Activated CD8-positive, alpha-beta T cell treated with anti-CD3 and anti-CD28 coated beads for 36 hours (primary cell): ENCODE results near the gene VPS13C. TPM values are rescaled to one million over a fixed set of nuclear protein-coding genes. Genes with fewer than 3 reads are reported as not detected.
A peak's percentile ranks its signal among the peaks of the same experiment; 100 is the strongest.

Experiments used
- ATAC-seq: fragments of 200-7000 bp; cut with Tn5 transposase; one replicate; pipeline ENCODE4 v1.10.0; 2021; ENCODE audit warnings: mild to moderate bottlenecking, moderate library complexity
- CTCF ChIA-PET: fragments of 350-600 bp; sonication (Branson Sonifier 250); formaldehyde crosslinking; loops from one replicate; lab custom pipeline; 2021; ENCODE audit warnings: antibody characterized with exemption; lab: Charles Lee
- POLR2A ChIA-PET: fragments of 350-600 bp; sonication (Branson Sonifier 250); formaldehyde crosslinking; loops from one replicate; lab custom pipeline; 2021; ENCODE audit warnings: antibody characterized with exemption; lab: Charles Lee
- DNase-seq: peaks from one replicate; pipeline ENCODE4 v3.0.0-alpha.2; 2020
- H3K27ac Mint-ChIP-seq: one replicate; pipeline ENCODE4 v1.8.0; 2021; ENCODE audit warnings: mild to moderate bottlenecking, mixed read lengths
- H3K27me3 Mint-ChIP-seq: one replicate; pipeline ENCODE4 v1.8.0; 2021; ENCODE audit warnings: mixed read lengths
- H3K36me3 Mint-ChIP-seq: one replicate; pipeline ENCODE4 v1.8.0; 2021; ENCODE audit warnings: low read depth, mixed read lengths
- H3K4me1 Mint-ChIP-seq: one replicate; pipeline ENCODE4 v1.8.0; 2021; ENCODE audit warnings: low read depth, mixed read lengths
- H3K4me3 Mint-ChIP-seq: one replicate; pipeline ENCODE4 v1.8.0; 2021; ENCODE audit warnings: mild to moderate bottlenecking, moderate library complexity, mixed read lengths
- H3K9me3 Mint-ChIP-seq: one replicate; pipeline ENCODE4 v1.8.0; 2021; ENCODE audit warnings: mixed read lengths
- intact Hi-C: fragments of 100-400 bp; cut with micrococcal nuclease; formaldehyde crosslinking; loops from one replicate; pipeline ENCODE4 v1.10.0; 2022
- total RNA-seq, 2 experiments: library from RNA; stranded (reverse); gene quantifications; one replicate each; pipeline ENCODE4 v1.2.3, GENCODE V29; 2021
- TF ChIP-seq, protein P1 (sequence below): fragments of 200-600 bp; IDR thresholded peaks from one replicate; pipeline ENCODE4 v1.8.0; 2022; ENCODE audit warnings: antibody characterized with exemption, mild to moderate bottlenecking

Gene VPS13C
- total RNA-seq, 2 experiments from 2014 or later, result 41.4 to 45.9 TPM

GRCh38 chr15:62060896-62061280, 641 bp upstream of the VPS13C start:
- TF ChIP-seq, protein P1, sequence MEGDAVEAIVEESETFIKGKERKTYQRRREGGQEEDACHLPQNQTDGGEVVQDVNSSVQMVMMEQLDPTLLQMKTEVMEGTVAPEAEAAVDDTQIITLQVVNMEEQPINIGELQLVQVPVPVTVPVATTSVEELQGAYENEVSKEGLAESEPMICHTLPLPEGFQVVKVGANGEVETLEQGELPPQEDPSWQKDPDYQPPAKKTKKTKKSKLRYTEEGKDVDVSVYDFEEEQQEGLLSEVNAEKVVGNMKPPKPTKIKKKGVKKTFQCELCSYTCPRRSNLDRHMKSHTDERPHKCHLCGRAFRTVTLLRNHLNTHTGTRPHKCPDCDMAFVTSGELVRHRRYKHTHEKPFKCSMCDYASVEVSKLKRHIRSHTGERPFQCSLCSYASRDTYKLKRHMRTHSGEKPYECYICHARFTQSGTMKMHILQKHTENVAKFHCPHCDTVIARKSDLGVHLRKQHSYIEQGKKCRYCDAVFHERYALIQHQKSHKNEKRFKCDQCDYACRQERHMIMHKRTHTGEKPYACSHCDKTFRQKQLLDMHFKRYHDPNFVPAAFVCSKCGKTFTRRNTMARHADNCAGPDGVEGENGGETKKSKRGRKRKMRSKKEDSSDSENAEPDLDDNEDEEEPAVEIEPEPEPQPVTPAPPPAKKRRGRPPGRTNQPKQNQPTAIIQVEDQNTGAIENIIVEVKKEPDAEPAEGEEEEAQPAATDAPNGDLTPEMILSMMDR, result no peak
- CTCF ChIA-PET, result interaction anchor here (0.7 to 2.4 kb wide), 13 partner anchors 8 to 204 kb away, joined by 3 to 14 read pairs (median 4); no protein-coding TSS in a partner anchor
- peak overlapping the region; percentile 92 for H3K27ac Mint-ChIP-seq
- no peaks in the 10 kb centered on the region for H3K27me3 Mint-ChIP-seq
- POLR2A ChIA-PET, result interaction anchor here (1.0 kb wide), 1 partner anchor 28 kb away, joined by 3 read pairs; no protein-coding TSS in a partner anchor
- no peak for DNase-seq
- H3K4me3 Mint-ChIP-seq, result peak overlapping the region; percentile 81
- ATAC-seq, result peak; percentile 10
- H3K4me1 Mint-ChIP-seq, result peaks cover 38% of the 10 kb centered on the region
- H3K9me3 Mint-ChIP-seq, result no peaks in the 10 kb centered on the region
- H3K36me3 Mint-ChIP-seq, result peaks cover 8% of the 10 kb centered on the region
- intact Hi-C loops, result no loop called here

GRCh38 chr15:62059816-62060112, 483 bp downstream of the VPS13C start:
- intact Hi-C loops, result no loop called here
- Mint-ChIP-seq H3K4me1 (peaks cover 48% of the 10 kb centered on the region), H3K27ac (peak overlapping the region; percentile 84), H3K9me3 (no peaks in the 10 kb centered on the region), H3K4me3 (peak overlapping the region; percentile 81), H3K27me3 (no peaks in the 10 kb centered on the region), H3K36me3 (peaks cover 8% of the 10 kb centered on the region)
- peak; percentile 83 for DNase-seq
- ChIA-PET POLR2A (interaction anchor here (0.6 to 1.0 kb wide), 2 partner anchors 29 to 1380 kb away, joined by 3 read pairs; no protein-coding TSS in a partner anchor), CTCF (interaction anchor here (0.6 to 2.4 kb wide), 10 partner anchors 8 to 203 kb away, joined by 3 to 14 read pairs (median 4); no protein-coding TSS in a partner anchor)
- peak; percentile 74 for ATAC-seq
- TF ChIP-seq, protein P1, result no peak

DNA sequence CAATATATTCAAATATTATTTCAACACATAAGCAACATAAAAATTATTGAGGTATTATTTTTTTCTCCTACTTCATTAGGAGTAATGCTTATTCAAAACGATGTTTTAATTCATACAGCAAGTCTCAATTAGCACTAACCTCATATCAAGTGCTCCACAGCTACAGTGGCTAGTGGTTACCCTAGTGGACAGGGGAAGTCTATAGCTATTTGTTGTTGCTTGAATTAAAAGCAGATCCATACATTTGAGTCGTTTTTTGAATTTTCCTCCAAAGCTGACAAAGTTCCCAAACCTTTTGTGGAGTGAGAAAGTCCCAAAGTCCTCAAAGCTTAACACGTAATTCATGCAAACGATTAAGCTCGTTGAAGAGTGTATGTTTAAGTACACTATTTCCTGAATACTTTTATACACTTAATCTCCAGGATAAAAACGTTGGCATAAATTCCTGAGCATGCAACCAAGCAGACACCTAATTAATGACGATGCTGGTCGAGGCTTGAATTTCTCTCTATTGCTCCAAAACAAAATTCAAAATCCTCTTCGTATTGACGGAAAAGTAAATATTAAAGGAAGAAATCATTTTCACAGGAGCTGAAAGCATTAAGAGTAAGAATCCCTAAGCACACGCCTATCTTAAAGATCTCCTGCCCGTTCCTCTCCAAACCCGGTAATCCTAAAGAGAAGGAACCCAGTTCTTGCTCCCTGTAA, 985 bp downstream of the VPS13C start:
- TF ChIP-seq, protein P1, result peak; percentile 58
- Mint-ChIP-seq H3K9me3 (no peaks in the 10 kb centered on the region), H3K4me3 (peak overlapping the region; percentile 81), H3K4me1 (peaks cover 53% of the 10 kb centered on the region), H3K36me3 (peaks cover 8% of the 10 kb centered on the region), H3K27ac (peak overlapping the region; percentile 84), H3K27me3 (no peaks in the 10 kb centered on the region)
- intact Hi-C loops, result no loop called here
- ChIA-PET CTCF (interaction anchor here (1.1 to 2.4 kb wide), 5 partner anchors 9 to 66 kb away, joined by 4 to 14 read pairs (median 6); no protein-coding TSS in a partner anchor), POLR2A (interaction anchor here (0.6 kb wide), 1 partner anchor 1380 kb away, joined by 3 read pairs; no protein-coding TSS in a partner anchor)
- ATAC-seq, result no peak
- DNase-seq, result peak; percentile 4

GRCh38 chr15:62058327-62059028, 1.8 kb downstream of the VPS13C start:
- ATAC-seq (no peak), DNase-seq (no peak)
- ChIA-PET POLR2A (no interaction called here), CTCF (interaction anchor here (1.1 to 2.4 kb wide), 2 partner anchors 8 to 23 kb away, joined by 4 to 6 read pairs; no protein-coding TSS in a partner anchor)
- Mint-ChIP-seq H3K27ac (peak overlapping the region; percentile 42), H3K9me3 (no peaks in the 10 kb centered on the region), H3K4me3 (peak overlapping the region; percentile 81), H3K36me3 (peaks cover 8% of the 10 kb centered on the region), H3K27me3 (no peaks in the 10 kb centered on the region), H3K4me1 (peaks cover 55% of the 10 kb centered on the region)
- TF ChIP-seq, protein P1, result no peak
- intact Hi-C loops, result no loop called here
